ENCODE measurements around the gene TMEM236.
A peak's percentile ranks its signal among the peaks of the same experiment; 100 is the strongest.

The TMEM236 gene

DNA sequence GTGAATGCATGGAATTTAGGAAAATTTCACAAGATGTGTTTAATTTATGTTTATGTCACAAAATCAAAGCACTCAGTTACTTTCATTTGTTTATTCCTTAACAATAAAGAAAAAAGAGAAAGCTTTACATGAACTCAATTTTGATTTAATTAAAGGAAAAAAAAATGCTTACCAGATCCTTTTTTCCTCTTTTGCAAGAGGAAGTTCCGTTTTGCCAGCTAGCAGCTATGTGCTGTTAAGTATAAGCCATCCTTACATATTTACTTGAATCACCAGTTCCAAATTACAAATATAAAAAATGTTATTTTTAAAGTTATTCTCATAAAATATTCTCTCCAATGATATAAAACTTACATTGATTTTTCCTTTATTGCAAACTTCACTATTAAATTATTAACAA, 69.9 kb downstream of the TMEM236 start:
- H3K27ac ChIP-seq (ENCODE audit: low read depth, low read length) = no peak overlapping the region
- no peaks in the 10 kb centered on the region for H3K4me1 ChIP-seq (ENCODE audit: control insufficient read depth, insufficient read depth, low read length)
- no peaks in the 10 kb centered on the region for H3K27me3 ChIP-seq (ENCODE audit: control insufficient read depth, insufficient read depth, low read length)
- H3K9me3 ChIP-seq (ENCODE audit: control insufficient read depth, insufficient read depth, low read depth, low read length) = no peaks in the 10 kb centered on the region
- no peak overlapping the region for H3K4me3 ChIP-seq (ENCODE audit: low read depth, low read length)
- H3K9ac ChIP-seq (ENCODE audit: low read length) = no peak overlapping the region
- H3K36me3 ChIP-seq (ENCODE audit: control insufficient read depth, insufficient read depth, low read length) = no peaks in the 10 kb centered on the region

DNA sequence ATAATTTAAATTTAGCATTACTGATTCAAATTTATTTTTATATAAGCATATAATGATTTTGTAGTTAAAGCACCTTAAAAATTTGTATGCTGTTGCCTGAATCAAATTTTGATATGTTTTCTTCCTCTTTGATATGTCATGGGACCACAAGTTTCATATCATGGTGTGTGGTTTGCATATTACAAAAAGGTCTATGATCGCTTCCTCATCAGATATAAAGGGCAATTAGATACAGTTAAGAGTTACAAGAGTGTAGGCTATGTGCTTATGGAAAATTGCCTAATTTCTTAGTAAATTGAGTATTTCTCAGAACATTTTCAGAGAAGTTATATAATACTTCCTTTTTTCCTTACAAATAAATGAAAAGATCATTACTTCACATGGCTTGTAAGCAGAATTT, 79.3 kb downstream of the TMEM236 start:
- H3K4me3 ChIP-seq (ENCODE audit: low read depth, low read length) = no peak overlapping the region
- no peaks in the 10 kb centered on the region for H3K36me3 ChIP-seq (ENCODE audit: control insufficient read depth, insufficient read depth, low read length)
- peaks cover 12% of the 10 kb centered on the region; the same call in 1 of the 2 replicates for H3K4me1 ChIP-seq (ENCODE audit: control insufficient read depth, insufficient read depth, low read length)
- H3K27ac ChIP-seq (ENCODE audit: low read depth, low read length) = no peak overlapping the region
- no peak overlapping the region for H3K9ac ChIP-seq (ENCODE audit: low read length)
- no peaks in the 10 kb centered on the region for H3K9me3 ChIP-seq (ENCODE audit: control insufficient read depth, insufficient read depth, low read depth, low read length)
- no peaks in the 10 kb centered on the region for H3K27me3 ChIP-seq (ENCODE audit: control insufficient read depth, insufficient read depth, low read length)

DNA sequence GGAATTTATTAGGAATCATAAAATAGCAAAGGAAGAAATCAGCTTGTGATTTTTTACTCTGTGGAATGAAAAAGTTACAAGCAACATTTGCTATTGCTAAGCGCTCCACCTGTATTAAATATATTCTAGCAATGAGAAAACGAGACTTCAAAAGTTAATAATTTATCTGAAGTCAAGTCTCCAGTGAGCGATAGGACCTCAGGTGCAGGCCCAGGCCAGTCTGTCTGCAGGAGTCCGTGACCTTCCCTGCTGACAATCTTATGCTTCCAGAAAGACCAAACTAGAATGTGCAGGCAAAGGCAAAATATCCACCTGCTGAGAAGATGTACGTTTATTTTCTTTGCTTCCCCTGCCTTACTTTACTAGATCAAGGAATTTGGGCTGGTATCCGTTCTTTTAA, 79.9 kb downstream of the TMEM236 start:
- no peaks in the 10 kb centered on the region for H3K27me3 ChIP-seq (ENCODE audit: control insufficient read depth, insufficient read depth, low read length)
- H3K4me3 ChIP-seq (ENCODE audit: low read depth, low read length) = no peak overlapping the region
- peaks cover 15% of the 10 kb centered on the region; the same call in 1 of the 2 replicates for H3K4me1 ChIP-seq (ENCODE audit: control insufficient read depth, insufficient read depth, low read length)
- no peaks in the 10 kb centered on the region for H3K36me3 ChIP-seq (ENCODE audit: control insufficient read depth, insufficient read depth, low read length)
- no peaks in the 10 kb centered on the region for H3K9me3 ChIP-seq (ENCODE audit: control insufficient read depth, insufficient read depth, low read depth, low read length)
- H3K9ac ChIP-seq (ENCODE audit: low read length) = no peak overlapping the region
- no peak overlapping the region for H3K27ac ChIP-seq (ENCODE audit: low read depth, low read length)

DNA sequence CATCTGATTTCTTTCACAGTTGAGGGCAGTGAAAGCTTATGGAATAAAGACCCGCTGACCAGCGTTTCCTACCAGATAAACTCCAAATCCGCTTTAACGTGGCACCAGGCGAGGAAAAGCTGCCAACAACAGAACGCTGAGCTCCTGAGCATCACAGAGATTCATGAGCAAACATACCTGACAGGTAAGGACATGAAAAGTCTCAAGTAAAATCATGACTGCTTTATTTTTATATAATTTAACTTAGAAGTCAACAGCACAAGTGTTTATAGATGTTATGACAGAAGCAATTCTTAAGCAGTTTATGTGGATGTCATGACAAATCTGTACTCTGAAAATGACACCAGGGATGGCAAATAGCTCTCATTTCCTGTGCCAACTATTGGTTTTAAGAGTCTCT, 81.7 kb downstream of the TMEM236 start:
- Histone ChIP-seq H3K27ac (ENCODE audit: low read depth, low read length) (no peak overlapping the region), H3K9me3 (ENCODE audit: control insufficient read depth, insufficient read depth, low read depth, low read length) (no peaks in the 10 kb centered on the region), H3K4me3 (ENCODE audit: low read depth, low read length) (no peak overlapping the region), H3K36me3 (ENCODE audit: control insufficient read depth, insufficient read depth, low read length) (no peaks in the 10 kb centered on the region), H3K4me1 (ENCODE audit: control insufficient read depth, insufficient read depth, low read length) (peaks cover 18% of the 10 kb centered on the region; the same call in 1 of the 2 replicates), H3K9ac (ENCODE audit: low read length) (no peak overlapping the region), H3K27me3 (ENCODE audit: control insufficient read depth, insufficient read depth, low read length) (no peaks in the 10 kb centered on the region)

DNA sequence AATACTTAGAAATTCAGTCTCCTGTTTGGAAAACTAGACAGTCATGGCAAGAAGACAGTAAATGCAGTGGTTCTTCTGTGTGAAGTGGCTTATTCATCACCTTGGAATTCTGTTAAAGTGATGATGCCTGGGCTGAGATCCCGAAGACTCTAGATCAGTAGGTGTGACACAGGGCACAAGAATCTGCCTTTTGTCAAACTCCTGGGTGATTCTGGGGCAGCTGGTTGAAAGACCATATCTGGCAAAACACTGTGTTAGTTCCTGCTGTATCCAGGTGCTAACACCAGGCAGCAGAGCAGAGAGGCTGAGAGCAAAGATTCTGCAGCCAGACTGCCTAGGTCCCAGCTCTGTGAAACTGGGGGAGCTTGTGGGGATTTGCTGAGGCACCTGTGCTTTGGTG, 83.7 kb downstream of the TMEM236 start:
- Histone ChIP-seq H3K27ac (ENCODE audit: low read depth, low read length) (peak overlapping the region; percentile 15; the same call in 1 of the 2 replicates), H3K4me3 (ENCODE audit: low read depth, low read length) (no peak overlapping the region), H3K4me1 (ENCODE audit: control insufficient read depth, insufficient read depth, low read length) (peaks cover 18% of the 10 kb centered on the region; the same call in 1 of the 2 replicates), H3K27me3 (ENCODE audit: control insufficient read depth, insufficient read depth, low read length) (no peaks in the 10 kb centered on the region), H3K9ac (ENCODE audit: low read length) (peak overlapping the region; percentile 45), H3K36me3 (ENCODE audit: control insufficient read depth, insufficient read depth, low read length) (no peaks in the 10 kb centered on the region), H3K9me3 (ENCODE audit: control insufficient read depth, insufficient read depth, low read depth, low read length) (no peaks in the 10 kb centered on the region)

DNA sequence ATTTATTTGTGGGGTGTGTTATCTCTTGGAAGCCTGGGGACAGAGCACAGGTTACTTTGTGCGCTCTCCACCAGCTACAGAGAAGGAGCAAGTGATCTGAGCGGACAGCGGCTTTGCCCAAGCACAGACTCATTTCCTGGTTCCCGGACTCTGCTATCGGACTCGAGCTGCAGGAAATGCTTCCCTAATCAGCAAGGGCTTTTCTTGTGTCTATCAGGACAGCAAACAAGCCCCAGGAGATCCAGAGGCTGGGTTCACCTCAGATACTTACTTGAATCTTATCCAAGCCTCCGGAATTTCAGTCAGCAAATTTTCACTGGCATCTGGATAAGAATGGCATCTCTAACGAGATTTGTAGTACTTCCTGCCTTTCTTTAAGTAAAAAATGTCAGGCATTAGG, 84.9 kb downstream of the TMEM236 start:
- Histone ChIP-seq H3K4me3 (ENCODE audit: low read depth, low read length) (peak overlapping the region; percentile 25), H3K36me3 (ENCODE audit: control insufficient read depth, insufficient read depth, low read length) (no peaks in the 10 kb centered on the region), H3K9ac (ENCODE audit: low read length) (peak overlapping the region; percentile 31), H3K4me1 (ENCODE audit: control insufficient read depth, insufficient read depth, low read length) (peaks cover 18% of the 10 kb centered on the region; the same call in 1 of the 2 replicates), H3K27me3 (ENCODE audit: control insufficient read depth, insufficient read depth, low read length) (no peaks in the 10 kb centered on the region), H3K27ac (ENCODE audit: low read depth, low read length) (peak overlapping the region; percentile 9; the same call in 1 of the 2 replicates), H3K9me3 (ENCODE audit: control insufficient read depth, insufficient read depth, low read depth, low read length) (no peaks in the 10 kb centered on the region)

DNA sequence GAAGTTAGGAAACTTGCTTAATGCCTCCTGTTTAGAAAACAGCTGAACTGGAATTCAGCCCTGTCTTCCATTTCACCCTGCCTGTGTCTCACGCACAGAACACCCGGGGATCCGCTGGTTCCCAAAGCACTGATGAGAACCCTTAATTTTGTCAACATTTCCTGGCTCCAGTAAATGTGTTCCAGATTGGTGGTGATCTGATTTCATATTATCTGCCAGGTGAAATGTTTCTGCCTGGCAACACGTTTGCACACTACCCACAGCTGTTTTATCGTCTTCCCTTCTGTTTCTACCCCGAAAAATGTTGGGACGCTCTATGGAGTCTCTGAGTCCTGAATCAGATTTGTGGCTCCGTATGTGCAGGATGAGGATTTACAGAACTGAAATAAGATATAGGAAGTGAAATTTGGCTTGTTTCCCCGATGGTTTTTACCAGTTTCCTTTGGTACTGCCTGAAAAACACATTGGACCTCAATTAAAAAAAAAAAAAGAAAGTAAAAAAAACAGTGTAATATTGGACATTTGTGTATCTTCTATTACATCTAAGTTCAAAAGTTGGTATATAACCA, 86.2 kb downstream of the TMEM236 start:
- Histone ChIP-seq H3K4me1 (ENCODE audit: control insufficient read depth, insufficient read depth, low read length) (peaks cover 18% of the 10 kb centered on the region; the same call in 1 of the 2 replicates), H3K27me3 (ENCODE audit: control insufficient read depth, insufficient read depth, low read length) (no peaks in the 10 kb centered on the region), H3K36me3 (ENCODE audit: control insufficient read depth, insufficient read depth, low read length) (no peaks in the 10 kb centered on the region), H3K4me3 (ENCODE audit: low read depth, low read length) (no peak overlapping the region), H3K9me3 (ENCODE audit: control insufficient read depth, insufficient read depth, low read depth, low read length) (no peaks in the 10 kb centered on the region), H3K9ac (ENCODE audit: low read length) (no peak overlapping the region), H3K27ac (ENCODE audit: low read depth, low read length) (no peak overlapping the region)

DNA sequence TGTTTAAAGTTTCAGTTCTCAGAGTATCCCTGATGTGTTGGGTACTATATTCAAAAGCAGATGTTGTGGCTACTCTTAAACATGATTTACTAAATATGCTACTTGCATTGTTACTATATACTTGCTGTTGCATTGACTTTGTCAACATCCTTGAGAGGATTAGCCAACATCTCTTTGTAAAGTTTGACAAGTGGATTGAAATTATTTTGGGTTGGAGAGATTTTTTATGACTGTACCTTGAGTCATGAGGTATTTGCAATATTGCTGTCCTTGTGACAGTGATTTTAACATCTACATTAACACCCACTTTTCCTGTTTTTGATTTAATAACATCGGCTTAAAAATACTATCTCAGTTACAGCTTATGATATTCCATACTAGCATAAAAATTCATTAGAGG, 89.0 kb downstream of the TMEM236 start:
- Histone ChIP-seq H3K4me3 (ENCODE audit: low read depth, low read length) (no peak overlapping the region), H3K9me3 (ENCODE audit: control insufficient read depth, insufficient read depth, low read depth, low read length) (no peaks in the 10 kb centered on the region), H3K36me3 (ENCODE audit: control insufficient read depth, insufficient read depth, low read length) (no peaks in the 10 kb centered on the region), H3K27ac (ENCODE audit: low read depth, low read length) (no peak overlapping the region), H3K4me1 (ENCODE audit: control insufficient read depth, insufficient read depth, low read length) (peaks cover 9% of the 10 kb centered on the region; the same call in 1 of the 2 replicates), H3K27me3 (ENCODE audit: control insufficient read depth, insufficient read depth, low read length) (no peaks in the 10 kb centered on the region), H3K9ac (ENCODE audit: low read length) (no peak overlapping the region)

DNA sequence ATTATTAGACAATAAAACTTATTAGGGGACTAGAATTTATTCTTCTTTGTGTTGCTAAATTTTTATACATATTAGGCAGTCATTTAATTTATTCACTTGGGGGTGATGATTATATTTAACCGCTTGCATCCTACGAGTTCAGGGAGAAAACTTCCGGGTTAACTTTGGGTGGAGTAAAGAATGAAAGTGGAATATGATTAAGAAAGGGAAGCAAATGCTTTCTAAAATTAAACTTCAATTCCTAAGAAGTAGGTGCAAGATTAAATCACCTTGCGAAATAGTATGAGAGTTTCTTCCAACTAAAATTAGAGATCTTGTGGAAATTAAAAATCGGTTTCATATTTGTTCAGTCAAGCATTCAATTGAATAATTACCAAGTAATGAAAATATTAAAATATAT, 90.6 kb downstream of the TMEM236 start:
- Histone ChIP-seq H3K27ac (ENCODE audit: low read depth, low read length) (no peak overlapping the region), H3K4me3 (ENCODE audit: low read depth, low read length) (no peak overlapping the region), H3K27me3 (ENCODE audit: control insufficient read depth, insufficient read depth, low read length) (no peaks in the 10 kb centered on the region), H3K9me3 (ENCODE audit: control insufficient read depth, insufficient read depth, low read depth, low read length) (no peaks in the 10 kb centered on the region), H3K36me3 (ENCODE audit: control insufficient read depth, insufficient read depth, low read length) (no peaks in the 10 kb centered on the region), H3K4me1 (ENCODE audit: control insufficient read depth, insufficient read depth, low read length) (no peaks in the 10 kb centered on the region; the same call in 1 of the 2 replicates), H3K9ac (ENCODE audit: low read length) (no peak overlapping the region)

DNA sequence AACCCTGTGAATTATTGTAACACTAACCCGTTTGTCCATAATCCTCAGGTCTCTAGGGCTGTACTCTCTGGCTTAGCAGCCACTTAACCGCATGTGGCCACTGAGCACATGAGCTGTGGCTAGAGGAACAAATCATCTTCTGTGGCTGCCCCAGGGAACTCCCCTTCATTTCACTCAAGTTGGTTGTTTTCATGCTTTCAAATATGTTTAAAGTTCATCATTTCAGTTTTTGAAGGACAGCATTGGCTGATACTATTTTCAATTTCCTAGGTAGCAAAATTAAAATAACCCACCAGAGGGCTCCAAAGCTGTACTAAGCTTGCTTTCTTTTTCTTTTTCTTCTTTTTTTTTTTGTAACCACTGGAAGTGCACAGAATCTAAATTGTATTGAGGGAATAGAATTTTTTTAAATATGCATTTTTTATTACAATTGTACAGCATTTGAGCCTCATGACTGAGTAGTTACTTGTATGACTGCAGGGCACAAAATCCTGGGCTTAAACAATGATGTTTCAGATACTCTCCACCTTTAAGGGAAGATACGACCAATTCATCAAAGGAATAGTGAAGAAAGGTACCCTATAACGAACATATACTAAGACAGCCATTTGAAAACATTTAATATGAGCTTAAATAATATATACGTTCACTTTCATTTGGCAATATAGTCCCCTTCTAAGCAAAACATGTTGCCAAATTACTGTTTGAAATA, 95.7 kb downstream of the TMEM236 start:
- Histone ChIP-seq H3K4me3 (ENCODE audit: low read depth, low read length) (no peak overlapping the region), H3K4me1 (ENCODE audit: control insufficient read depth, insufficient read depth, low read length) (peaks cover 9% of the 10 kb centered on the region), H3K36me3 (ENCODE audit: control insufficient read depth, insufficient read depth, low read length) (no peaks in the 10 kb centered on the region), H3K9me3 (ENCODE audit: control insufficient read depth, insufficient read depth, low read depth, low read length) (no peaks in the 10 kb centered on the region), H3K27me3 (ENCODE audit: control insufficient read depth, insufficient read depth, low read length) (no peaks in the 10 kb centered on the region), H3K9ac (ENCODE audit: low read length) (no peak overlapping the region), H3K27ac (ENCODE audit: low read depth, low read length) (no peak overlapping the region)

DNA sequence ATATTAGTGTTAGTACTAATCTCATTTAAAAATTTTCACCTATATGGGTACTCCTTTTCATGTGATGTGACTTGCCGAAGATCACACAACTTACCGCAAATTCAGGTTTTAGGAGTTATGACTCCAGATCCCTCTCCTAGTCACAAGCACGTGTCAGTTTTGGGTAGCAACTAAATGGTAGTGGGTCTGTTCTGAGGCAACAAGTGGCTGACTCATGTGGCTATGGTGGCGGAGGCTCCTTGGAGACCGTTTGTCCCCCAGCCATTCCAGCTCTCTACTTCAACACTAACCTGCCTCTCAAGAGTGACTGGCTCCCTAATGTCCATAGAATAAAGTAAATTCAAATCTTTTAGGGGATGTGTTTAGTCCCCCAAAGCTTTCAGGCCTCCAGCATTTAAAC, 96.6 kb downstream of the TMEM236 start:
- no peak overlapping the region for H3K27ac ChIP-seq (ENCODE audit: low read depth, low read length)
- H3K4me1 ChIP-seq (ENCODE audit: control insufficient read depth, insufficient read depth, low read length) = peaks cover 9% of the 10 kb centered on the region
- no peaks in the 10 kb centered on the region for H3K9me3 ChIP-seq (ENCODE audit: control insufficient read depth, insufficient read depth, low read depth, low read length)
- H3K4me3 ChIP-seq (ENCODE audit: low read depth, low read length) = no peak overlapping the region
- H3K36me3 ChIP-seq (ENCODE audit: control insufficient read depth, insufficient read depth, low read length) = no peaks in the 10 kb centered on the region
- H3K27me3 ChIP-seq (ENCODE audit: control insufficient read depth, insufficient read depth, low read length) = no peaks in the 10 kb centered on the region
- no peak overlapping the region for H3K9ac ChIP-seq (ENCODE audit: low read length)
